Lower leg skin (tissue), 3 donors: ENCODE data around the gene ARHGEF9.

Experiments
- CTCF ChIP-seq, 3 donors: fragments of 450-650 bp; IDR thresholded peaks; one replicate each; pipeline ENCODE4 v1.5.1; 2016; ENCODE audit warnings: antibody characterized with exemption in 3 of 3, mild to moderate bottlenecking in 3 of 3, moderate library complexity in 2 of 3
- POLR2A ChIP-seq, 2 donors: fragments of 450-650 bp; IDR thresholded peaks; one replicate each; pipeline ENCODE4 v1.6.1; 2016 to 2017; ENCODE audit warnings: antibody characterized with exemption in 2 of 2, mild to moderate bottlenecking in 1 of 2, moderate library complexity in 1 of 2

DNA sequence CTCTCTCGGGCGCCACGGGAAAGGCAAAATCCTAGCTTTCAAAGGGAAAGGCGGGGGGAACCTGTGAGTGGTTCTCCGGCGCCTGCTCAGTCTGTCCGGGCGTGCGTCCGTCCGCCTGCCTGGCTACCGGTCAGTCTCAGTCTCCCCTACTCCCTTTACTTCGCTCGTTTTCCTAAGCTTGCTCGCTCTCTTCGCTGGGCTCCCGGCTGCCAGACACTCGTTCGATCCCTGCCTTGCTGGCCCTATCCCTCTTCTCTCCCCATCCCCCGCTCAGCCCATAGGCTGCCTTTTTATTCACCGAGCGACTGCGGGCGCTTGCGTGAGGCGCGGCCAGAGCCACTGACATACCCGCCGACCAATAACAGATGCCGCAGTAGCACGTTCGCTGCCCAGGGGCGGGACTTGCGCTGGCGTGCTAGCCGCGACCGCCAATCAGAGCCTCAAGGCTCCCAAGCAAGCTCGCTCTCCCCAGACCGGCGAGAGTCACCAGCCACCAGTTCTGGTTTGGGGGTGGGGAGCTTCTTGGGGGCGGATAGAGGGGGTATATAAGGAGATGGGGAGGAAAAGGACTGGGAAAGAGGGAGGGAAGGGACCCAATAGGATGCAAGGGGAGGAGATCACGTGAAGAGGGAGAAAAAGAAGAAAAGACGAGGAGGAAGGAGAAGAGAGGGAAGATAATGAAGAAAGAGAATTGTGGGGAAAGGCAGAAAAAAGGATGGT, 30.0 kb downstream of the ARHGEF9 start:
- TF ChIP-seq CTCF (IDR thresholded peaks at IDR 0.05) (no peak), POLR2A (IDR thresholded peaks at IDR 0.05) (no peak)
